Endothelial cell of umbilical vein (primary cell): ENCODE results near the gene GMEB2.

Source experiments
- CTCF ChIP-seq, 2 donors: IDR thresholded peaks; 1 replicate in 1 of 2; 2 replicates in 1 of 2; pipeline ENCODE4 v1.5.1; 2011; ENCODE audit warnings: low read length in 2 of 2, mild to moderate bottlenecking in 2 of 2, moderate library complexity in 2 of 2, control low read depth in 1 of 2, inconsistent platforms in 1 of 2, low read depth in 1 of 2; ENCODE audit not compliant: insufficient read depth in 1 of 2; ENCODE audit errors: extremely low read depth in 1 of 2
- EZH2 ChIP-seq: IDR thresholded peaks from 2 replicates; pipeline ENCODE4 v1.6.1; 2012; ENCODE audit warnings: borderline replicate concordance, low read depth, mild to moderate bottlenecking, moderate library complexity, low read length, inconsistent platforms; ENCODE audit not compliant: severe bottlenecking
- GATA2 ChIP-seq: IDR thresholded peaks from 2 replicates; pipeline ENCODE4 v1.7.0; 2011; ENCODE audit warnings: low read depth, mild to moderate bottlenecking, moderate library complexity, mixed read lengths, low read length; ENCODE audit not compliant: insufficient read length, insufficient read depth
- MAX ChIP-seq: IDR thresholded peaks from 2 replicates; pipeline ENCODE4 v1.6.1; 2011; ENCODE audit not compliant: insufficient read depth, insufficient read length
- MYC ChIP-seq: IDR thresholded peaks from one replicate; pipeline ENCODE4 v1.6.1; 2011; ENCODE audit warnings: mild to moderate bottlenecking, low read depth, low read length
- POLR2A ChIP-seq: IDR thresholded peaks from 2 replicates; pipeline ENCODE4 v1.6.1; 2012; ENCODE audit warnings: low read depth, mild to moderate bottlenecking, control low read depth, low read length
- POLR2AphosphoS5 ChIP-seq: IDR thresholded peaks from 2 replicates; pipeline ENCODE4 v1.6.1; 2012; ENCODE audit warnings: low read depth, mild to moderate bottlenecking, control low read depth, low read length, moderate library complexity; ENCODE audit not compliant: insufficient read depth

- TF ChIP-seq CTCF (IDR thresholded peaks at IDR 0.05; ENCODE audit: extremely low read depth in 1 of 2, insufficient read depth in 1 of 2, low read depth in 1 of 2, low read length in 2 of 2) (no peak), EZH2 (no peak), MAX (no peak), POLR2A (no peak), POLR2AphosphoS5 (no peak), MYC (no peak), GATA2 (no peak)
These were observed 4.8 kb downstream of the GMEB2 start for GRCh38 chr20:63622096-63622495.
